Stimulated activated CD8-positive, alpha-beta memory T cell treated with anti-CD3 and anti-CD28 coated beads, Interleukin-7, amount 100 ng/mL, for 24 hours (primary cell): ENCODE data around the gene AURKB.
"Not testable (repeated sequence)": the region's sequence is repeated elsewhere in the genome, so short reads cannot be mapped to it uniquely, and the experiment has no call there.

Experiments
- DNase-seq: peaks from one replicate; pipeline ENCODE4 v3.0.0-alpha.2; 2020; ENCODE audit warnings: low read depth

AURKB gene

DNA sequence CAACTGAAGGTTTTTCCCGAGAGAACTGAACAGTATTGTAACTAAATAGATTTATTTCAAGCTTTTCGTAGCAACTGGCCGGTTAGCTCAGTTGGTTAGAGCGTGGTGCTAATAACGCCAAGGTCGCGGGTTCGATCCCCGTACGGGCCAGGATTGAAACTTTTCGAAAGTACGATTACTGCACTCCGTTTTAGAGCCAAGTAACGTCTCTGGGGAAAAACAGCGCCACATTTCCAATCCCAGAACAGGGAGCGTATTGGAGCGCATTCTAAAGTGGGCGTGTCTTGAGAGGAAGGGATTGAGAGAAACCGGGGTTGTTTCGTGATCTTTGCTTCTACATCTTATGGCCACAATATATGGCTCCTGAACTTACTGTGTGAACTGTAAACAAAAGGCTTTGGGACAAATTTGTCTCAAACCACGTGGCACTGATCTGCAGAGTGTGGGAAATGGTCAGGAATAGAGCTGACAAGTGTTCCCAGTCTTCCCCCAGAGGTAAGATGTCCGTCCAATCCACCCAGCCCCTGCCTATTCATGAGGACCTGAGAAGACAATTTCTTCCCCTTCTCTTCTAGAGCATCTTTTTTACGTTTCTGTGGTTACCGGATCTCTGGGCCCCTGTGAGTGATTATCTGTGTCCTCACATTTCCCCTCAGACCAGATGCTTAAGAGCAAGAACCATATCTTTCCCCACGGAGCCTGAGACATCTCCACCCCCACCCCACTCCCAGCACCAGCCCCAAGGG lies 22.7 kb downstream of the AURKB start:
- DNase-seq = peak; percentile 91

DNA sequence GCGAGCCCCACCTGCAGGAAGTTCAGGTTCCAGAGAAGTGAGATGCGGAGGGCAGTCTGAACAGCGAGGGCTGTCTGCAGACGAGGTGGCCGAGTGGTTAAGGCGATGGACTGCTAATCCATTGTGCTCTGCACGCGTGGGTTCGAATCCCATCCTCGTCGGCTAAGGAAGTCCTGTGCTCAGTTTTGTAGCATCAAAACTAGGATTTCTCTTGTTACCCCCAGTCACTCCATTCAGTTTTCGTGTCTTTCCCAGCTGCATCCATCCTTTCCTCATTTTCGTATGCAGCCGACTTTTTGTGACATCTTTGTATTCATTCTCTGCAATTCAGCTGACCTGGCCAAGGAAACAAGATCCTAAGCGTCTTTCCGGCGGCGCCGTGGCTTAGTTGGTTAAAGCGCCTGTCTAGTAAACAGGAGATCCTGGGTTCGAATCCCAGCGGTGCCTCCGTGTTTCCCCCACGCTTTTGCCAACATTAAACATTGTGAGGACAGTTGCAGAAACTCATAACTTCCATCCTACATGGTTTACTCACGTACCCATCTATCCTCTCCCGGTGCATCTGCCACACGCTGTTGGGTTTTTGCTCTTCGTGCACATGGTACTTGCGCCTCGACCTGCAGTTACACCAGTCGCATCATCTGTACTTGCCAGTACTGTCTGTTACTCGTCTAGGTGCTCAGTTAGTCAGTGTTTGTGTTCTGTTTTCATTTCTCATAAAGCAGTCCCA lies 23.4 kb downstream of the AURKB start:
- DNase-seq = peak; percentile 98

DNA sequence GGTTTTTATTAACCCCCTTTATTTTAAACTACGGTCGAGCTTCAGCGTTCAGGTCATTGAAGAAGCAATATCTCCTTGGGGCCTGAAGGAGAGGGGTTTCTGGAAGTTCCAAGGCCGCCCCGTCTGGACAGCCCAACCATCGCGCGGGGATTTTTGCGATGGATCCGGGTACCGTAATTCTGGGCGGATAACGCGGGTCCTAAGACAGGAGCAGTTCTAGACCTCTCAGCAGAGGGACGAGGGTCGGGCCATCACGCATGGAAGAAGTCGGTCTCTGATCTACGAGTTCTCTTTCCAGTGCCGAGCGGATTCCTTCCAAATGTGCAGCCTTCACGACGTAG lies 24.0 kb downstream of the AURKB start:
- no peak for DNase-seq

DNA sequence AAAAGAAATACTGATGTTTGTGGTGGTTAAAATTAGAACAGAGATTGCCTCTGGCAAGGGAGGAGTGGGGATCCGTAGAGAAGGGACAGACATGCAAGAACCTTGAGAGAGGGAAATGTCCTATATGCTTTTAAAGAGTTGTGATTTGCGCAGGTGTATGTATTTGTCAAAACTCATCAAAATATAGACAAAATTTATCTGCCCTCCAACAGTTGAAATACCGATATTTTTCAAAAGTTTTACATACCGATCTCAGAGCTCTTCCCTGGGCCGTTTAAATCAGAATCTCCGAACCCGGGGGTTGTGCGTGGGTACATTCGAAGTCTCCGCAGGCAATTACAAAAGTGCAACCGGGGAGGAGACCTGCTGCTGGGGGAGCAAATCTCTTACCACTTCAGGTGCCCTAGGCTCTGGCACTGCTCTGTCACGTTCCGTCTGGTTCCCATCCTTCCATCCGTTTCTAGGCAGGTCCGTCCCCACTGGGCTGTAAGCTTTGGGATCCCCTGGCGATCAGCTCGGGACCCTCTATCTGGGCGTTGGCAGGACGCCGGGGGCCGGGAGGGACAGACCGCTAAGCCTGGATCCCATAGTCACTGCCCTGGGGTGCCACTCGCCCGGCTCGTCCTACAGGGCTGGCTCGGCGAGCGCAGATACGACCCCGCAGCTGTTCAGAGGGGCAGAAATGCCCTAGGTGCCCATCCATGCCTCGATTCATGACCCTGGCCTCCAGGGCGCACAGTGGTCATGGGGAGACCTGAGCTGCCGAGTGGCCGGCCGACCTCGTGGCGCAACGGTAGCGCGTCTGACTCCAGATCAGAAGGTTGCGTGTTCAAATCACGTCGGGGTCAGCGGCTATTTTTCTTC lies 24.6 kb downstream of the AURKB start:
- DNase-seq = peak; percentile 91

DNA sequence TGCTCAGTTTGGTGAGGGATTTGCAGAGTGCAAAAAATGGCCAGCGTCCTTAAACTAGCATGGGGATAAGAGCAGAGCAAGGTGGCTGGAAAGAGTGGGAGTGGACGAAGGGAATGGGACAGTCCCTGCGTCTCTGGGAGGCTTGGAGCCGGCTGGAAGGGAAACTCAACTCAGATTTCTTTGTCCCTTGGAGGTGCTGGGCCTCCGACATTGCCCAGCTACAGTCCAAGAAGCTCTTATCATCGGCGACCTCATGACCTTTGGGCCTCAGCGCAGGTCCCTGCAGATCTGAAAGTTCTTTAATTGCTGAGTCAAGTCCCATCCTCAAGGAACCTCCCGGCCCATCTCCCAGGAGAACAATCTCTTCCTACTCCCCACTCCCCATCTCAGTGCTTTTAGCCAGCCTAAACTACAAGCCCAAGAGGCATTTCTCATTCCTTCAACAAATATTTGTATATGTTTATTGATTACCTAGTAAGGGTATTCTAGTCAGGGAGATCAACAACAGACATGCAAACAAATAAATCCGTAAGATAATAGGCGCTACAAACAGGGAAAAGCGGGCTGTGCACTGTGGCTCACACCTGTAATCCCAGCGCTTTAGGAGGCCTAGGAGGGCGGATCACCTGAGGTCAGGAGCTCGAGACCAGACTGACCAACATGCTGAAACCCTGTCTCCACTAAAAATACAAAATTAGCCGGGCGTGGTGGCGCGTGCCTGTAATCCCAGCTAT lies 33.2 kb downstream of the AURKB start:
- no peak for DNase-seq

DNA sequence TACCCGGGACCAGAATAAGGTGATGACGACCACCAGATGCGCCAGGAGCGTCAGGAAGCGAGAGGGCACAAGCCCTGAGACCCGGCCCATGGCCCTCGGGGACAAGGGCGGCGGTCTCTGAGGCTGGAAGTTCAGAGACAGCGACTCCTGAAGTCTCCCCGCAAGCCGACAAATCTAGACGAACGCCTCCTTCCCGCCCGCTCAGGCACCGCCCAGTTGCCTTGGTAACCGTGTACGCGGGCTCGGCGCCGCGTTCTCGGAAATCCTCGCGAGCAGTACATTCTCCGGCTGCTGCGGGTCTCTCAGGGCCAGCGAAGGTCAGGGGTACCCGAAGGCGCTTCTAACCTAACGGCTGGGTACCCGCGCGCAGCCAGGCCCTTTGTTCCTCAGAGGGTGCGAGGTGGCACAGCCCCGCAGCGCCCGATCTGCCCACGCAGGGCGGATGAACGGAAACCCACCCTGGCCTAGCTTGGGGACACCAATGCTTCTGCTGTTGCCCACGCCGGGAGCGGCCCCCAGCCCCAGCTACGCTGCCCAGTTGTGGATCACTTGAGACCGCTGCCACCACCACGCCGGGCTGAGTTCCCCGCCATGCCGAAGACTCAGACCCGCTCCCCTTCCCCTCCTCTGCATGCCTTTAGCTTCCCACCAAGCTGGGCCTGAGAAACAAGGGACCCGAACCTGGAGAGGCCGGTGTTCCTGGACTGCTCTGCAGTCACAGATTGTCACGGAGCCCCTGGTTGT lies 34.0 kb downstream of the AURKB start, which contains the start of gene TMEM107:
Gene TMEM107 (minus strand): TSS at position 184 of the 744 bp plus-strand sequence. CDS start 94 bp downstream, at position 90.
- no peak for DNase-seq

DNA sequence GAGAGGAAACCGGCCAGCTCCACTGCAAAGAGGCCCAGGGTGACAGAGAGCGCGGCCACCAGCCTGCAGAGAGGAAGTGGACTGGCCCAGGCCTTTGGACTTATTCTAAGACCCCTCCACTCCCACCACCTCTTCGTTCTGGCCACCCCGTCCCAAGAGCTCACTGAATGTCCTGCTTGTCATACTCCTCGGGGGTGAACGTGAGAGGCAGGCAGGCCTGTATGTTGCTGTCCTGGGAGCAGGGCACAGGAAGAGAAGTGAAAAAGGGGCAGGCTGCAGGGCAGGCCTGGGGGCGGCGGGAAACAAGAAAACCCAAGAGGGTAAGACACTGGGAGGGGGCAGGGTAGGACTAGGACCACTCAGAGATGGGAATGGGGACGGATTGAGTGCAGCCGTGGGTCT lies 34.6 kb downstream of the AURKB start:
- DNase-seq = no peak

DNA sequence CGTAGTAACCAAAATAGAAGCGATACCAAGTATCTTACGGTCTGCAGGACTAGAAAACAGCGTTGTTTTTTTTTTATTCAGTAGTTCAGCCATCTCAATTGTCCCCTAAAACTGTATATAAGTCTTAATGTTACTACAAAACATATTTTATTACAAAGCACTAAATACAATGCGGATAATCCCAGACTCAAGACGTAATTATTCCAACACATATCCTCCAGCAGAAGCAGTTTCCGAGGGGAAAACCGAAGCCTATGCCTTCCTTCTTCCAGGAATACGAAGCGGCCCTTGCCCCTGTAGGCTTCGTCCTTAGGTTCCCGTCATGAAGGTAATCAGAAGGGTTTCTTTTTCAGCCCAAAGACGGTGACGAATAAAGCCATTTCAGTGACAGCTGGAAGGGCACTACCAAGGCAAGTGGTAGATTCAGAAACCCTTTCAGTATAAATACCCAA lies 36.5 kb downstream of the AURKB start:
- no peak for DNase-seq

DNA sequence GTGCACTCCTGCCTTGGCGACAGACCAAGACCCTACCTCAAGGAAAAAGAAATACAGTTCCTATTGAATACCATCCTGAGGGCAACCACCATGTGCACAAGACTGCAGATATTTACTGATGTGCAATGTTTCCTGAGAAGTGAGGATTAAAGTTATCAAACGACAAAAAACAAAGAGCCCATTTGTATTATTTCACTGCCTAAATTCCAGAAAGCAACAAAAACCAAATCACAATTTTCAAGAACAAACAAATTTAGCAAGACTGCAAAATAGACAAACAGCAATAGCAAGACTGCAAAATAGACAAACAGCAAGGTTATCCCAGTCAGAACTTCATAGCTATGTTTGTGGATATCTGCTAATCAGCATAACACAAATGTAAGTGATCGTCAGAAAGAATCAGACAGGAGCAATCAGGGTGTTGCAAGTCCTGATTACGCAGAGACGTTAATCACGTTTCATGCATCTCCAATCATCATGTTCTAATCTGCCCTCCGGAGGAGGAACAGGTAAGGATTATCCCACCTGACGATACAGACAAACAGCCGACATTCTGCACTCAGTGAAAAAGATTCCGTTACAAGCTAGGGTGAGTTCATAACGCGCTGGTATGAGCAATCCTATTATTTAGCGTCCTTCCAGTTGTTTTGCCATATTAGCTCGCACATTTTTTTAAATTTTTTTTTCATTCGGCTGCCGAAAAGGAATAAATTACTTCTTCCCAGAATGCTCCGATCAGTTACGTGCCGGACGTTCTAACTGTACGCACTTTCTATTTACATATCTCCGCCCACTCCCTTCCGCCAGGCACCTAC lies 37.1 kb downstream of the AURKB start:
- no peak for DNase-seq

DNA sequence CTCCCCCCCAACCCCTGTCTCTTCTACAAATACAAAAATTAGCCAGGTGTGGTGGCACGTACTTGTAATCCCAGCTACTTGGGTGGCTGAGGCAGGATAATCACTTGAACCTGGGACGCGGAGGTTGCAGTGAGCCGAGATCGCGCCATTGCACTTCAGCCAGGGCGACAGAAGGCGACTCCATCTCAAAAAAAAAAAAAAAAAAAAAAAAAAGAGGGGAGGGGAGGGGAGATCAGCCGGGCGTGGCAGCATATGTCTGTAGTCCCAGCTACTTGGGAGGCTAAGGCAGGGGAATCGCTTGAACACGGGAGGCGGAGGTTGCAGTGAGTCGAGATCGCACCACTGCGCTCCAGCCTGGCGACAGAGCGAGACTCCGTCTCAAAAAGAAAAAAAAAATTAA lies 40.2 kb downstream of the AURKB start:
- not testable (repeated sequence) for DNase-seq

DNA sequence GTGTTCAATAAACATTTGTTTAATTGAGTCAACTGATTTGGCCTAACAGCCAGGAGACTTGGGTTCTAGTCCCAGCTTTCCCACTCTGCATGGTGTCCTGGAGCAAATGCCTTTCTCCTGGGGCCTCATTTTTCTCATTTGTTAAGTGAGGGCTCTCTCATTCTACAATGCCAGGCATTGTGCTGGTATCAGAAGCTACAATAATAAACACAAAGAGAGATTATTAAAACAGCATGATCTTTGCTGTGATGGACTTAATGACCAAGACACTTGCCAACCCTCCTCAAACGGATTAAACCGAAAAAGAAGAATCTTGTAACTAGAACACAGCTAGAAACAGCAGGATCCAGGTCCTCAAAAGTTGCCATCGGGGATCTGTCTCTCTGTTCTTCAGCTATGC lies 42.8 kb downstream of the AURKB start:
- DNase-seq = no peak

DNA sequence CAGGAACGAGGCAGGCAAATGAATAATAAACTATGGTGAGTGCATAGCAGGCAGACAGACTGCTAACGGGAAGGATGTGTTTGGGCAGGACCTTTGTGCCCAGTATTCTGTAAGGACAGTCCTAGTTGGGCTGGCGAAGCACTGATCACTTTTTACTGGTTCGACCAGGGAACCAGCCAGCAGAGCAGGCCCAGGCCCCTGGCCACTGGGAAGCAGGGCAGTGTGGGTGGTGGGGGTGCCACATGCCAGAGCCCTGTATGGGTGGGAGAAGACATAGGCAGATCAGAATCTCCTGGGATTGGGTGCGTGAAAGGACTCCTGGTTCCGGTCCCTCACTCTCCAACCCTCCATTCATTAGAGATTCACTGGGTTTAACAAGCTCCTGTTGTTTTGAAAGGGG lies 43.6 kb downstream of the AURKB start:
- no peak for DNase-seq

DNA sequence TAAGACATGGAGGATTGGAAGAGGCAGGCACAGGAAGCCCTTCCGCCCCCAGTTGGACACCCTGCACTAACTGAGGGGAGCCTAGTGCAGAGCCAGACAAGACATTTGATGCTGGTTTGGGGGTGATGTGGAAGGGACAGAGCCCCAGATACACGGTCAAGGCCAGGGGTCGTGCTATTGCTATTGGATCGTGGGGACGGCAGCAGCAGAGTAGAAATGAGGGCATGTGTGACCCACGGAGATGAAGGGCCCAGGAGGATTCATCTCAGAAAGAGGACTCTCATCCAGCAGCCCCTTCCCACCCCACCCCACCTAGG lies 45.6 kb downstream of the AURKB start:
- DNase-seq = no peak

DNA sequence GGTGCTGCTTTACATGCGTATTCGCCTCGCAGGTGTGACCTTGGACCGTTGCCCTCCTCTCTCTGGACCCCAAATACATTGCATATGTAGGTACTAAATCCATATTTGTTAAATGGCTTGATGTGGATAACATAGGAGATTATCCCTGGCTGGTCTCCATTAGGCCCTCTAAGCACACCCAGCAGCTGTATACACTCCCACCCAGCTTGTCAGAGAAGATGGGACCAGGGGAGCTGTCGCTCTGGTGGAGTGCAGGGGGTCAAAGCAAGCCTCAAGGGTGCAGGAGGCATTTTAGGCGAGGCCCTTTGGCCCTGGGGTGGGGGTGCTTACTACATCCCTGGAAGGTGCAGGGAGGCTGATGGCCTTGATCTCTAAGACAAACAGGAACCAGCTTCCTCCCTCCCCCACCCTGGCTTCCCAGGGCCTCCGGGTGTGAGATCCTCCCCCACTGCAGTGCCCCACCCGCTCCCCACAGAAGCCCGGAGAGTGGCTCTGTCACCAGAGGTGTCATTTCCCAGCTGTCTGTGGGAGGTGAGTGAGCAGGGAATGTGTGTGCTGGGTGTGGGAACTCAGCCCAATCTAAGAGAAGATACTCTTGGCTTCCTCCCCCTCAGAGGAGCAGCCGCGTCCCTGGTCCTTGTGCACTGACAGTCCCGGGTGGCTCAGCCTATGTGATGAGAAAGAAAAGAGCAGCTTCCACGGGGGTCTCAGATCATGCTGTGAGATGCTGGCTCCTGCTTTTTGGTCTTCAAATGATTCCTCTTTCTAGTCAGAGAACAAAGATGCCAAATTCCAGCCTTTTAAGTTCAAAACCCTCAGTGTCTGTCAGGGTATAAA lies 46.2 kb downstream of the AURKB start:
- DNase-seq = peak; percentile 67

DNA sequence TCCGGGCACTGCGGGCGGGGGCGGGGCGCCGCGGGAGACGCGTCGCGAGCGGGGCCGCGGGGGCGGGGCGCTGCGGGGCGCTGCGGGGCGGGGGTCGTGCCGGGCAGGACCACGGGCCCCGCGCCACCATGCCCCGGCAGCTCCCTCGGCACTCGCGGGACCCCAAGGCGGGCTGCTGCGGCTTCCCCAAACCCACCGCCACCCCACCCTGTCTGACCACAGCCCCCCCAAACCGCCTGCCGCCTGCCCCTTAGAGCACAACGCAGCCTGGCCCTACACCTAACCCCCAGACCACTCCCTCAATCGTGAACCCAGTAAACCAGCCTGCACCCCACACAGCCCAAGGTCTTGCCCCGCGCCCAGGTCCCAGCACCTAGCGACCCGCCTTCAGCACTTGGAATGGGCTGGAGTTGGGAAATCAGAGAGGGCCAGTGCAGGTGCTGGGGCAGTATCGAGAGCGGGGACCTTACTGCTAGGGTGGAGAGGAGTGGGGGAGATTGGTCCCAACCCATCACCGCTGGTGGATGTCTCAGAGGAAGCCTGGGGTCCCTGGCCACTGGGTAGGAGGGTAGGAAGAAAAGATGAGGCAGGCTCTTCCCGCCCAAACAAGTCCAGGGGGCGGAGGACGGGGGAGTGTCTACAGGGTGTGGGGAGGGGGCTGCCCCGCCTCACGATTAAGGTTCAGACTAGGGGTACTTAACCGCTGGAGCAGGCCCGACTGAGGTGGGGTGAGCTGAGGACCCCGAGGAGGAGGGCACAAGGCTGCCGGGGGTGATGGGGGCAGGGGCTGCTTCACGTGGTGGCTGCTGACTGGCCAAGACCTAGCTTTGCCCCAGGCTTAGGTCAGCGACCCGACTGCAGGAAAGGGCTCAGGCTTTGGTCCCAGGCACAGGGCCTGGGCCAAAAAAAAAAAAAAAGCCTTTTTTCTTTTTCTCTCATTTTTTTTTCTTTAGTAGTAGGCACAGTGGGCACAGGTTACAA lies 47.1 kb downstream of the AURKB start:
- no peak for DNase-seq

DNA sequence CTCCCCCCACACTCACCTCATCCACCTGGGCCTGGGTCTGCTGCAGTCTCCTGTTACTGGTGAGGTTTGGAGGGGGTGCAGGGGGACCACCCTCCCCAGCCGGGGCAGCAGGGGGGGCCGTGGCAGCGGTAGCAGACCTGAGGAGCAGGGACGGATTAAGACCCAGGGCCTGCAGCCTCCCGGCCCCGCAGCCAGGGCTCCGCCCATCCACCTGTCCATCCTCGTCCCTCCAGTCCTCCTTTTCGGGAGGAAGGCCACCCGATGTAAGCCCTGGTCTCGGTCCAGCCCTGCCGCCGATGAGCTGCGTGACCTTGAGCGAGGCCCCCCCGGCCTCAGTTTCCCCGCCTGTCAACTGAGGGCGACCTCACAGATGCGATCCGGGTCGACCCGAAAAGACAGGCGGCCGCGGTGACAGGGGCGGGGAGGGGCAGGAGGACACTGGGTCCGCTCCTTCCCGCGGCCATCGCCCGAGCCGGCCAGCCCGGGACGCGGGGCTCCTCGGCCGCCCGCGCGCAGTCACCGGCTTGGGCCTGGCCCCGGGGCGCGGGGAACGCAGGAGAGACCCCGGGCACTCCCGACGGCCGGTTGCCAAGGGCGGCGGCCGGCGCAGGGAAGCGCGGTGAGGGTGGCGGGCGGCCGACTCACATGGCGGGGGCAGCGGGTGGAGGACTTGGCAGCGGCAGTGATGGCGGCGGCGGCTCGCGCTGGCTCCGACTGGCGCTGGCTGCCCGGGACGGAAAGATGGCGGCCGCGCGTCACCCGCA lies 48.0 kb downstream of the AURKB start, which contains the start of gene VAMP2:
Gene VAMP2 (minus strand): TSS at position 716 of the 764 bp plus-strand sequence. CDS start 69 bp downstream, at position 647.
- DNase-seq = no peak
